ENCODE measurements around the gene ZNF277. TPM values are rescaled to one million over a fixed set of nuclear protein-coding genes. Genes with fewer than 3 reads are reported as not detected.

ZNF277 gene, protein sequence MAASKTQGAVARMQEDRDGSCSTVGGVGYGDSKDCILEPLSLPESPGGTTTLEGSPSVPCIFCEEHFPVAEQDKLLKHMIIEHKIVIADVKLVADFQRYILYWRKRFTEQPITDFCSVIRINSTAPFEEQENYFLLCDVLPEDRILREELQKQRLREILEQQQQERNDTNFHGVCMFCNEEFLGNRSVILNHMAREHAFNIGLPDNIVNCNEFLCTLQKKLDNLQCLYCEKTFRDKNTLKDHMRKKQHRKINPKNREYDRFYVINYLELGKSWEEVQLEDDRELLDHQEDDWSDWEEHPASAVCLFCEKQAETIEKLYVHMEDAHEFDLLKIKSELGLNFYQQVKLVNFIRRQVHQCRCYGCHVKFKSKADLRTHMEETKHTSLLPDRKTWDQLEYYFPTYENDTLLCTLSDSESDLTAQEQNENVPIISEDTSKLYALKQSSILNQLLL
- 10 to 100 TPM; 13.5 to 14.7 TPM for total RNA-seq
- polyA plus RNA-seq, result 20.6 TPM

DNA sequence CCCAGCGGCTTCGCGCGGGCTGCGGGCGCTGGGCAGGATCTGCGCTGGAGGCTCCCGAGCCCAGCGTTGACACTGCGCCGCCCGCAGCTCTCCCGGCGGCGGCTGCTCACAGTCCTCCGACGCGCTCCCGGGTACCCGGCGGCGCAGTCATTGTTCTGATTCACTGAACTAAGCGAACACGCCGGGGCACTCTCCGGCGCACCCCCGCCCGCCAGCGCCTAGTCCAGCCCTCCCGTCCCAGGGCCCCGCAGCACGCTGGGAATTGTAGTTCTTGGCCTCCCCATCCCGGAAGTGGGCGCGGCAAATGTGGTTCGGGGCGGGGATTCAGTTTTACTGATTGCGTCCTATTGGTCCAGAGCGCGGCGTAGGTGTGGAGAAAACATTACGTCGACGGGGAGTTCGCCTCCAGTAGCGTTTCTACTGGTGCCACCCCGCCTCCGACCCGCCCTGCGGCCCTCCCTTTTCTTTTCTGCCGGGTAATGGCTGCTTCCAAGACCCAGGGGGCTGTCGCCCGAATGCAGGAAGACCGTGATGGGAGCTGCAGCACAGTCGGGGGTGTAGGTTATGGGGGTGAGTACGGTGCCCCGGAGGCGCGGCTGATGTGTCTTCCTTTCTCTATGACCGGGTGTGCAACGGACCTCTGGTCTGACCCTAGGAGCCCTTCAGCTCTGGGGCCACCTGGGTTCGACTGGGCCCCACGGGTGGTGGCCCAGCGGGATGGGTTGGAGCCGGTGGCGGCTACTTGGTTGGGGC lies at the start of gene ZNF277, which contains the start of gene DOCK4:
TSS of gene ZNF277 (plus strand) at position 458 of the 753 bp plus-strand sequence. CDS start at position 480, 22 bp downstream.
TSS of gene DOCK4 (minus strand) at position 162 of the 753 bp plus-strand sequence. CDS start 261 bp downstream, outside the sequence.
- Mint-ChIP-seq H3K4me3 (peak within 1 kb of the TSS; percentile 90 to 99 (median 96)), H3K4me1 (peaks cover 37 to 53% (median 38%) of the 10 kb centered on the region in 3 donors), H3K9me3 (peaks cover 0 to 4% (median 0%) of the 10 kb centered on the region in 5 donors), H3K36me3 (peaks cover 0 to 9% (median 0%) of the 10 kb centered on the region in 3 donors), H3K27ac (peak within 1 kb of the TSS; percentile 86 to 98 (median 91)), H3K27me3 (peaks cover 16 to 24% of the 10 kb centered on the region in 2 donors)
- Histone ChIP-seq H3K27me3 (ENCODE audit: insufficient read depth, low read length, poor library complexity, severe bottlenecking) (peaks cover 24% of the 10 kb centered on the region), H3K36me3 (ENCODE audit: insufficient read depth, low read length) (no peaks in the 10 kb centered on the region), H3K4me3 (ENCODE audit: low read length) (peak within 1 kb of the TSS; percentile 92), H3K9me3 (ENCODE audit: low read length) (no peaks in the 10 kb centered on the region), H3K4me1 (ENCODE audit: insufficient read depth, low read length) (peaks cover 19% of the 10 kb centered on the region), H3K27ac (ENCODE audit: low read depth, low read length) (peak within 1 kb of the TSS; percentile 82)
- peak; percentile 98 to 100 (median 99) for DNase-seq
- ChIA-PET POLR2A (interaction anchor here (0.7 to 1.2 kb wide), 3 partner anchors 58 to 244 kb away, joined by 3 to 5 read pairs (median 3); partner anchors contain the start of gene IFRD1), CTCF (interaction anchor here (0.9 kb wide), 1 partner anchor 9 kb away, joined by 4 read pairs; no protein-coding TSS in a partner anchor)

DNA sequence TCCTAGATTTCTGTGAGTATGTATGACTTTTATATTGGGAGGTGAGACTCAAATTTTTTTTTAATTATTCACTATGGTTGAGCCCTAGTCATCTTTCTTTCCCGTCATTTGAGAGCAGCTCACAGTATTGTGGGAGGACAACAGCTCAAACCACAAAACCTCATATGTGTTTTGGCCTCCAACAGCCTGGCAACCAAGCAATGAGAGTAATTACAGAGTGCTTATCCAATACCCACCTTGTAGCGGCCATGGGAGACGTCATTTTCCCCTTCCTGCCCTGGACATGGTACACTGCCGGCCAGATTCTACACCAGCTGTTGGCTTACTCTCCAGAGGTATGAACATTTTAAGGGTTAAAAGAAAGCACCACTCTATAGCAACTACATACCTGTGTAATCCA lies 49.4 kb upstream of the ZNF277 start:
- no peaks in the 10 kb centered on the region for H3K9me3 ChIP-seq (ENCODE audit: low read length)
- no peak overlapping the region for H3K4me3 ChIP-seq (ENCODE audit: low read length)
- Mint-ChIP-seq H3K27ac (peak overlapping the region in 1 of 8 donors; percentile 24), H3K4me1 (no peaks in the 10 kb centered on the region), H3K4me3 (no peak overlapping the region), H3K36me3 (no peaks in the 10 kb centered on the region), H3K27me3 (peaks cover 8 to 26% of the 10 kb centered on the region in 2 donors), H3K9me3 (no peaks in the 10 kb centered on the region)
- H3K27me3 ChIP-seq (ENCODE audit: insufficient read depth, low read length, poor library complexity, severe bottlenecking), result peaks cover 4% of the 10 kb centered on the region
- ChIA-PET CTCF (no interaction called here), POLR2A (no interaction called here)
- no peak for DNase-seq
- H3K27ac ChIP-seq (ENCODE audit: low read depth, low read length), result no peak overlapping the region
- H3K36me3 ChIP-seq (ENCODE audit: insufficient read depth, low read length), result no peaks in the 10 kb centered on the region
- H3K4me1 ChIP-seq (ENCODE audit: insufficient read depth, low read length), result no peaks in the 10 kb centered on the region

GRCh38 chr7:112159351-112159750 lies 47.1 kb upstream of the ZNF277 start:
- no peaks in the 10 kb centered on the region for H3K4me1 Mint-ChIP-seq
- H3K4me3 Mint-ChIP-seq, result no peak overlapping the region
- DNase-seq, result no peak
- no peaks in the 10 kb centered on the region for H3K9me3 Mint-ChIP-seq
- Histone ChIP-seq H3K4me3 (ENCODE audit: low read length) (no peak overlapping the region), H3K27me3 (ENCODE audit: insufficient read depth, low read length, poor library complexity, severe bottlenecking) (no peaks in the 10 kb centered on the region), H3K9me3 (ENCODE audit: low read length) (no peaks in the 10 kb centered on the region), H3K4me1 (ENCODE audit: insufficient read depth, low read length) (no peaks in the 10 kb centered on the region), H3K36me3 (ENCODE audit: insufficient read depth, low read length) (no peaks in the 10 kb centered on the region), H3K27ac (ENCODE audit: low read depth, low read length) (no peak overlapping the region)
- CTCF ChIA-PET, result no interaction called here
- peaks cover 8 to 21% of the 10 kb centered on the region in 2 donors for H3K27me3 Mint-ChIP-seq
- POLR2A ChIA-PET, result no interaction called here
- no peaks in the 10 kb centered on the region for H3K36me3 Mint-ChIP-seq
- no peak overlapping the region for H3K27ac Mint-ChIP-seq

DNA sequence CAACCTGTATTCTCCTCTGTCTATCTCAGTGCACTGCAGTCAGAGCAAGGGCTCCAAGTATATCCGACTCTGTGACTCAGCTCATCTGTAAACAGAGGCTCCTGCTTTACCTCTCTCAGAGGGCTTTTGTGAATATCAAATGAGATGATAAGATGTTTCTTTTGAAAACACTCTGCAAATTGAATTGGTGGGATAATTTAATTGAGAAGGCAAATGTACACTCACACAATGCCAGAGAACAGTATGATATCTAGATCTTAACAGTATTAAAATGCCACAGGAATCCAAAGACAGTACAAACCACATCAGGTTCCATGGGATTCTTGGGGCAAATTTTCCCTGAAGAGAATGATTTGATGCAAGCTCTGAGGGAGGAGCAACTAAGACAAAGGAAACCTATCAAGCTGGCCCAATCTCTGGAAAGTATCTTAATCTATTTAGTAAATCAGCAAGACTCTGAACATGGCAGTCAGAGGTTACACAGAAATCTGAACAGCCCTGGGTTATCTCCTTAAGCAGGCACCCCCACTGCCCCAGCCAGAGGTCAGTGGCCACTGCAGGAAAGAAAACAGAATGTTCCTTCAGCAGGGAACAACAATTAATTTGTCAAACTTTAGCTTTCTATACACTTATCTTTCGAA lies 46.2 kb upstream of the ZNF277 start:
- no peak overlapping the region for H3K27ac Mint-ChIP-seq
- H3K27me3 Mint-ChIP-seq, result peaks cover 8 to 15% of the 10 kb centered on the region in 2 donors
- ChIA-PET CTCF (interaction anchor here (1.0 kb wide), 1 partner anchor 8 kb away, joined by 3 read pairs; no protein-coding TSS in a partner anchor), POLR2A (no interaction called here)
- DNase-seq, result no peak
- H3K27ac ChIP-seq (ENCODE audit: low read depth, low read length), result no peak overlapping the region
- H3K4me3 ChIP-seq (ENCODE audit: low read length), result no peak overlapping the region
- H3K9me3 Mint-ChIP-seq, result no peaks in the 10 kb centered on the region
- no peaks in the 10 kb centered on the region for H3K4me1 ChIP-seq (ENCODE audit: insufficient read depth, low read length)
- H3K9me3 ChIP-seq (ENCODE audit: low read length), result no peaks in the 10 kb centered on the region
- H3K36me3 Mint-ChIP-seq, result no peaks in the 10 kb centered on the region
- H3K4me1 Mint-ChIP-seq, result no peaks in the 10 kb centered on the region
- H3K36me3 ChIP-seq (ENCODE audit: insufficient read depth, low read length), result no peaks in the 10 kb centered on the region
- no peak overlapping the region for H3K4me3 Mint-ChIP-seq
- no peaks in the 10 kb centered on the region for H3K27me3 ChIP-seq (ENCODE audit: insufficient read depth, low read length, poor library complexity, severe bottlenecking)

DNA sequence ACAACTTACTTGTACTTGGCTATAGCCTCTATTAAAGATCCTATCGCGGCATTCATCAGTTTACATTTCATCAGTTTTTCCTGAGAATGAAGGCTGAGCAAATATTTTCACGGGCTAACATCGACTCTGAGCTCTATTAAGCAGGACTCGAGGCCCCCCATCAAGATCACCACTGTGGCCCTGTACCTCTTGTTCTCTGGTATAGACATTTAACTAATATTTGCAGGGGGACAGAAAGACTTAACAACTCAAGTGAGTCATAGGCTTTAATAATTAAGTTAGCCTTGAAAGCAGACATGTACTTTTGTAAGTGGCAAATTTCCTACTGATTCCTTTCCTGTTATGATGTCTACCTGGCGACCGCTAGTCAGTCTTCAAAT lies 45.7 kb upstream of the ZNF277 start:
- Mint-ChIP-seq H3K27me3 (peaks cover 7 to 11% of the 10 kb centered on the region in 2 donors), H3K4me1 (no peaks in the 10 kb centered on the region), H3K36me3 (no peaks in the 10 kb centered on the region), H3K9me3 (no peaks in the 10 kb centered on the region), H3K27ac (no peak overlapping the region), H3K4me3 (no peak overlapping the region)
- Histone ChIP-seq H3K27me3 (ENCODE audit: insufficient read depth, low read length, poor library complexity, severe bottlenecking) (no peaks in the 10 kb centered on the region), H3K4me1 (ENCODE audit: insufficient read depth, low read length) (no peaks in the 10 kb centered on the region), H3K4me3 (ENCODE audit: low read length) (no peak overlapping the region), H3K36me3 (ENCODE audit: insufficient read depth, low read length) (no peaks in the 10 kb centered on the region), H3K27ac (ENCODE audit: low read depth, low read length) (no peak overlapping the region), H3K9me3 (ENCODE audit: low read length) (no peaks in the 10 kb centered on the region)
- ChIA-PET CTCF (interaction anchor here (1.0 kb wide), 1 partner anchor 9 kb away, joined by 3 read pairs; no protein-coding TSS in a partner anchor), POLR2A (no interaction called here)
- no peak for DNase-seq

DNA sequence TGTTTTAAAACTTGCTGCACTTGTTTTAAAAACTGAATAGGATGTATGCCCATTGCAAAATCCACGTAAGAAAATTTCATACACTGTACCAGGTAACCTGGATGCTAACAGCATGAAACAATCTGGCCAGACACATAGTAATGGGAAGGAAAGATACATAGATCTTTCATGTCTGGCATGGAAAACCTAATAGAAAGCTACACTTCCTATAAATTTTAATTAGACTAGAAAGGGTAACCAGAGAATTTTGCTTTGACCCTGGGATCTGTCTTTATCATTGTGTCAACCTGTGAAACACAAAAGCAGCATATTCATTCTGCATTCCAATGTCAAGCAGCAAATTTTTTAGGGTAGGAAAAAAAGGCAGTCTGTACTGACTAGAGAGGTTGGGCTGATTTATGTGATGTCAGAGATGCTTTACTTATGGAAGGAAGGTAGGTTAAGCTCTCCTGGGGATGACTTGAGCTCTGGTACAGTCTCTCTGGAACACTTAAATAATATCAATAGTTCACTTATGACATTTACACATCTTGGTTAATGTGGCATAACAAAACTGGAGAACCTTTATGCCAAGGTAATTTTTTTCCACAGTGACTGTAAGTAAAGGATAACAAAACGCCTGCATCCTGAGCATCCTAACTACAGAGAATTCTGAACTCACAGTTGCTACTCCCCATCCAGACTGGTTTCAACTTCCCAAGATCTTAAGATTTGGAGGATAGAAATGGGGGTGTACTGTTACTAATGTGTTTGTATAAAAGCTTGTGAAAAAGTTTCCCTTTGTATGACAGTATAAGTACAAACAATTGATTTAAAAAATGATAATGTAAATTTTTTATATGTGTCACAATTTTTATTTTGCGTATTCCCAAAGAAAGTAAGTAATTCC lies 45.0 kb upstream of the ZNF277 start:
- no peak overlapping the region for H3K27ac Mint-ChIP-seq

GRCh38 chr7:112162142-112162766 lies 44.2 kb upstream of the ZNF277 start:
- peaks cover 8 to 10% of the 10 kb centered on the region in 2 donors for H3K27me3 Mint-ChIP-seq
- H3K4me1 ChIP-seq (ENCODE audit: insufficient read depth, low read length), result no peaks in the 10 kb centered on the region
- POLR2A ChIA-PET, result no interaction called here
- no peaks in the 10 kb centered on the region for H3K9me3 Mint-ChIP-seq
- no peaks in the 10 kb centered on the region for H3K36me3 Mint-ChIP-seq
- H3K9me3 ChIP-seq (ENCODE audit: low read length), result no peaks in the 10 kb centered on the region
- no peak for DNase-seq
- no peak overlapping the region for H3K4me3 Mint-ChIP-seq
- H3K27ac Mint-ChIP-seq, result no peak overlapping the region
- no peaks in the 10 kb centered on the region for H3K27me3 ChIP-seq (ENCODE audit: insufficient read depth, low read length, poor library complexity, severe bottlenecking)
- CTCF ChIA-PET, result no interaction called here
- H3K4me3 ChIP-seq (ENCODE audit: low read length), result no peak overlapping the region
- no peak overlapping the region for H3K27ac ChIP-seq (ENCODE audit: low read depth, low read length)
- H3K4me1 Mint-ChIP-seq, result no peaks in the 10 kb centered on the region
- H3K36me3 ChIP-seq (ENCODE audit: insufficient read depth, low read length), result no peaks in the 10 kb centered on the region

More for the DNA sequence above, 45.0 kb upstream of the ZNF277 start:
- no peak overlapping the region for H3K4me3 ChIP-seq (ENCODE audit: low read length)
- H3K4me3 Mint-ChIP-seq, result no peak overlapping the region
- peaks cover 7 to 11% of the 10 kb centered on the region in 2 donors for H3K27me3 Mint-ChIP-seq
- H3K9me3 ChIP-seq (ENCODE audit: low read length), result no peaks in the 10 kb centered on the region
- H3K4me1 ChIP-seq (ENCODE audit: insufficient read depth, low read length), result no peaks in the 10 kb centered on the region
- no peaks in the 10 kb centered on the region for H3K27me3 ChIP-seq (ENCODE audit: insufficient read depth, low read length, poor library complexity, severe bottlenecking)
- no peaks in the 10 kb centered on the region for H3K36me3 ChIP-seq (ENCODE audit: insufficient read depth, low read length)
- H3K4me1 Mint-ChIP-seq, result no peaks in the 10 kb centered on the region
- ChIA-PET CTCF (interaction anchor here (1.0 kb wide), 1 partner anchor 10 kb away, joined by 3 read pairs; no protein-coding TSS in a partner anchor), POLR2A (no interaction called here)
- no peaks in the 10 kb centered on the region for H3K36me3 Mint-ChIP-seq
- no peak for DNase-seq
- H3K9me3 Mint-ChIP-seq, result no peaks in the 10 kb centered on the region
- H3K27ac ChIP-seq (ENCODE audit: low read depth, low read length), result no peak overlapping the region

Data from CD8-positive, alpha-beta memory T cell (primary cell).